ENCODE data around the gene IL3RA. TPM values are rescaled to one million over a fixed set of nuclear protein-coding genes. Genes with fewer than 3 reads are reported as not detected.

Gene IL3RA
- total and polyA plus RNA-seq, 2 donors = 4.9 to 12.7 TPM

DNA sequence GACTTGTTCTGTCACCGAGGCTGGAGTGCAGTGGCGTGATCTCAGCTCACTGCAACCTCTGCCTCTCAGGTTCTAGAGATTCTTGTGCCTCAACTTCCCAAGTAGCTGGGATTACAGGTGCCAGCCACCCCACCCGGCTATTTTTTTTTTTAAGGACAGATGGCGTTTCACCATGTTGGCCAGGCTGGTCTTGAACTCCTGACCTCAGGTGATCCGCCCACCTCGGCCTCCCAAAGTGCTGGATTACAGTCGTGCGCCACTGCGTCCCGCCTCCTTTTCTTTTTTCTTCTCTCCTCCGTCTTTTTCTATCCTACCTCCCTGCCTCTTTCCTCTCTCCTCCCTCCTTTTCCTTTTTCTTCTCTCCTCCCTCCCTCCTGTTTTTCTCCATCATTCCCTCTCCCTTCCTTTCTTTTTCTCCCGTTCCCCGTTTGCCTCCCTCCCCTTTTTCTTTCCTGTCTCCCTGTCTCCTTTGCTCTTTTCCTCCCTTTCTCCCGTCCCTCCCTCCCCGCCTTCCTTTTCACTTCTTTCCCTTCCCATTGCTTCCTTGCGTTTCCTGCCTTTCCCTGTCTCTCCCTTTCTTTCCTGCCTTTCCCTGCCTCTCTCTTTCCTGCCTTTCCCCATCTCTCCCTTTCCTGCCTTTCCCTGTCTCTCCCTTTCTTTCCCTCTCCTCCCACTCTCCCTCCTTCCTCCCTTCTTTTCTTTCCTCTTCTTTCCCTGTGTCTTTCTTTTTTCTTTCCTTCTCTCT lies 57.5 kb downstream of the IL3RA start:
- WGBS = 91% methylated on average over 16 of the region's 16 CpGs

DNA sequence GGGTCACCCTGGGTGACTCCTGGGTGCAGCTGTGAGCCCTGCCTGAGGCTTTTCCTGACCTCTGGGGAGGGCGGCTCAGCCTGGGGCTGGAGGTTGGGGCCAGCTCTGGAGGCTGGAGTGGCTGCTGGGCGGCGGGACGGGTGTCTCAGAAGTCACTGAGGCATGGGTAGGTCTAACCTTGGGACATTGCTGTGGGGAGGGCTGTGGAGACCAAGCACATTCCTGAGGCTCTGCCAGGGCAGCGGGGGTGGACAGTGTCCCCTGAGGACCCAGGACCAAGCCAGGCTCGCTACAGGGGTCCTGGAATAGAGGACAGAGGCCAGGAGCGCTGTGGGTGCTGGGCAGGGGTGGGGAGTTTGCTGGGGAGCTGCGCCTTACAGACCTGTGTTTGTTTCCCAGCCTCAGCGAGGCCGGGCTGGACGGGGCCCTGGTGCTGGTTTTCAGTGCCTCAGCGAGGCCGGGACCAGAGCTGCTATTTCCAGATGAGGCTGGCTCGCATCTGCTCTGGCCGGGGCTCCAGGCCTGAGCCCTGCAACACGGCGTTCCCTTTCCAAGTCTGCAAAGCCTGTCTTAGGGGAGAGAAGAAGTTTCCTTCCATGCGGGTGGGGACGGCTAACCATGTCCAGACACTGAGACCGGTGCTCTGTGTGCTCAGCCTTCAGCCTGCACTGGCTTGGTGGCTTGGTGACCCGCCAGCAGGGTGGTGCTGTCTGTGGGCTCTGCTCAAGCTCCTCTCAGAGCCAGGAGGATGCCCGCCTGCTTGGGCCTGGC lies 58.3 kb downstream of the IL3RA start:
- peaks cover 8 to 15% of the 10 kb centered on the region in 2 donors for H3K4me1 ChIP-seq (ENCODE audit: control insufficient read depth in 2 of 2, insufficient read depth in 2 of 2, low read length in 2 of 2)
- DNase-seq (ENCODE audit: low read depth in 6 of 9, low spot score in 9 of 9) = no peak
- 95% methylated on average over 22 of the region's 22 CpGs for WGBS
- H3K9me3 ChIP-seq (ENCODE audit: control insufficient read depth in 2 of 2, insufficient read depth in 1 of 2, low read length in 1 of 2) = peaks cover 0 to 7% of the 10 kb centered on the region in 2 donors
- H3K4me3 ChIP-seq (ENCODE audit: low read length in 2 of 2) = no peak overlapping the region
- no peaks in the 10 kb centered on the region for H3K27me3 ChIP-seq (ENCODE audit: control insufficient read depth in 2 of 2, insufficient read depth in 1 of 2, low read length in 1 of 2)
- H3K27ac ChIP-seq (ENCODE audit: low read depth in 1 of 2, low read length in 1 of 2) = no peak overlapping the region
- peaks cover 21 to 29% of the 10 kb centered on the region in 2 donors for H3K36me3 ChIP-seq (ENCODE audit: control insufficient read depth in 2 of 2, insufficient read depth in 2 of 2, low read length in 1 of 2)

More for the DNA sequence above, 57.5 kb downstream of the IL3RA start:
- H3K9me3 ChIP-seq (ENCODE audit: control insufficient read depth in 2 of 2, insufficient read depth in 1 of 2, low read length in 1 of 2) = peaks cover 0 to 7% of the 10 kb centered on the region in 2 donors
- peaks cover 8 to 15% of the 10 kb centered on the region in 2 donors for H3K4me1 ChIP-seq (ENCODE audit: control insufficient read depth in 2 of 2, insufficient read depth in 2 of 2, low read length in 2 of 2)
- H3K36me3 ChIP-seq (ENCODE audit: control insufficient read depth in 2 of 2, insufficient read depth in 2 of 2, low read length in 1 of 2) = peaks cover 27 to 36% of the 10 kb centered on the region in 2 donors
- H3K4me3 ChIP-seq (ENCODE audit: low read length in 2 of 2) = no peak overlapping the region
- no peaks in the 10 kb centered on the region for H3K27me3 ChIP-seq (ENCODE audit: control insufficient read depth in 2 of 2, insufficient read depth in 1 of 2, low read length in 1 of 2)
- H3K27ac ChIP-seq (ENCODE audit: low read depth in 1 of 2, low read length in 1 of 2) = no peak overlapping the region
- DNase-seq (ENCODE audit: low read depth in 6 of 9, low spot score in 9 of 9) = no peak

DNA sequence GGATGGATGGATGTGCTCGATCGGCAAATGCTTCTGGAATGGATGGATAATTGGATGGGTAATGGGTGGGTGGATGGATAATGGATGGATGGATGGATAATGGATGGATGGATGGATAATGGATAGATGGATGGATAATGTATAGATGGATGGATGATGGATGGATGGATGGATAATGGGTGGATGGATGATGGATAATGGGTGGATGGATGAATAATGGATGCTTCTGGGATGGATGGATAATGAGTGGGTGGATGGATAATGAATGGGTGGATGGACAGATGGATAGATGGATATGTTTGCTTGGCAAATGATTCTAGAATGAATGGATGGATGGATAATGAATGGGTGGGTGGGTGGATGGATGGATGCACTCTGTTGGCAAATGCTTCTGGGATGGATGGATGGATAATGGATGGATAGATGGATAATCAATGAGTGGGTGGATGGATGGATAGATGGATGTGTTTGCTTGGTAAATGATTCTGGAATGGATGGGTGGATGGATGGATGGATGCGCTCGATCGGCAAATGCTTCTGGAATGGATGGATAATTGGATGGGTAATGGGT lies 59.1 kb downstream of the IL3RA start:
- peaks cover 0 to 5% of the 10 kb centered on the region in 2 donors for H3K9me3 ChIP-seq (ENCODE audit: control insufficient read depth in 2 of 2, insufficient read depth in 1 of 2, low read length in 1 of 2)
- peaks cover 18 to 21% of the 10 kb centered on the region in 2 donors for H3K36me3 ChIP-seq (ENCODE audit: control insufficient read depth in 2 of 2, insufficient read depth in 2 of 2, low read length in 1 of 2)
- DNase-seq (ENCODE audit: low read depth in 6 of 9, low spot score in 9 of 9) = no peak
- no peak overlapping the region for H3K4me3 ChIP-seq (ENCODE audit: low read length in 2 of 2)
- H3K27me3 ChIP-seq (ENCODE audit: control insufficient read depth in 2 of 2, insufficient read depth in 1 of 2, low read length in 1 of 2) = no peaks in the 10 kb centered on the region
- WGBS = 99% methylated on average over 5 of the region's 5 CpGs
- H3K4me1 ChIP-seq (ENCODE audit: control insufficient read depth in 2 of 2, insufficient read depth in 2 of 2, low read length in 2 of 2) = peaks cover 5 to 11% of the 10 kb centered on the region in 2 donors
- no peak overlapping the region for H3K27ac ChIP-seq (ENCODE audit: low read depth in 1 of 2, low read length in 1 of 2)

DNA sequence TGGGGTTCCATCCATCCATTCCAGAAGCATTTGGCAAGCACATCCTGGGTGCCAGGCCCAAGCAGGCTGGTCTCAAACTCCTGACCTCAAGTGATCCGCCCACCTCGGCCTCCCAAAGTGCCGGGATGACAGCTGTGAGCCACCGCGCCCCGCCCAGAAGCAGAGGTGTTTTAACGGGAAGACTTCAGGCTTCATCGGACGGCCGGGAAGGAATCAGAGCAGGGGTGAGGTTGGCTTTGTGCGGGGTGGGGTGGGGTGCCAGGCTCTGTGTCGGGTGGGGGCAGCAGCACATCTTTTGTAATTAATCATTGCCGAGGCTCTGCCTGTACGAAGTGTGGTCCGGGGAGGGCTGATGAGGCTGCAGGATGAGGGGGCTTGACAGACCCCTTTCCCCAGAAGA lies 60.4 kb downstream of the IL3RA start:
- no peak for DNase-seq (ENCODE audit: low read depth in 6 of 9, low spot score in 9 of 9)
- Histone ChIP-seq H3K36me3 (ENCODE audit: control insufficient read depth in 2 of 2, insufficient read depth in 2 of 2, low read length in 1 of 2) (peaks cover 21 to 24% of the 10 kb centered on the region in 2 donors), H3K4me3 (ENCODE audit: low read length in 2 of 2) (no peak overlapping the region), H3K27ac (ENCODE audit: low read depth in 1 of 2, low read length in 1 of 2) (no peak overlapping the region), H3K27me3 (ENCODE audit: control insufficient read depth in 2 of 2, insufficient read depth in 1 of 2, low read length in 1 of 2) (no peaks in the 10 kb centered on the region), H3K9me3 (ENCODE audit: control insufficient read depth in 2 of 2, insufficient read depth in 1 of 2, low read length in 1 of 2) (peaks cover 0 to 5% of the 10 kb centered on the region in 2 donors), H3K4me1 (ENCODE audit: control insufficient read depth in 2 of 2, insufficient read depth in 2 of 2, low read length in 2 of 2) (peaks cover 0 to 5% of the 10 kb centered on the region in 2 donors)
- 90% methylated on average over 15 of the region's 15 CpGs for WGBS

DNA sequence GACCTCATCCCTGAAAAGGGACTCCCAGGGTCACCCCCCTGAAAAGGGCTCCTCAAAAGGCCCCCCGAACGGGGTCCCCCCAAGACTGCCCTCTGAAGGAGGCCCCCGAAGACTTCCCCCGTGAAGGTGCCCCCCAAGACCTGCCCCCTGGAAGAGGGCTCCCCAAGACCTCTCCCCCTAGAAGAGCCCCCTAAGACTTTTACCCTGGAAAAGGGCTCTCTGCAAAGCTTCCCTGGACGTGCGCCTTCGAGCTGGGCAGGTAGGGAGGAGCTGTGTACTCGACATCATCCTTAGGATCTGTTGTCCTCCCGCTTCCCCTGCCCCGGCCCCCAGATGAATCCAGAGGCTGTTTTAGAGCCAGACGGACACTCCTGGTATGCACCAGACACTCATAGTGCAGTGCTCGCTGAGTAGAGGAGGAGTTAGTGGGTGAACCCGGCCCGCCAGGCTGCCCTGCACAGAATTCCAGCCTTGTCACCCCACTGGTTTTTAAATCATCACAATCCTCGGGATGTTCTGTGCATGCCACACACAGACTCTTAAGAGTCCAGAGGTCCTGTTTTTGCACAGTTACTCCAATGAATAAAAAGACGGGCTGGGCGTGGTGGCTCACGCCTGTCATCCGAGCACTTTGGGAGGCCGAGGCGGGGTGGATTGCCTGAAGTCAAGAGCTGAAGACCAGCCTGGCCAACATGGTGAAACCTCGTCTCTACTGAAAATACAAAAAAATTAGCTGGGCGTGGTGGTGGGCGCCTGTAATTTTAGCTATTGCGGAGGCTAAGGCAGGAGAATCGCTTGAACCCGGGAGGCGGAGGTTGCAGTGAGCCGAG lies 61.1 kb downstream of the IL3RA start:
- Histone ChIP-seq H3K4me3 (ENCODE audit: low read length in 2 of 2) (no peak overlapping the region), H3K27me3 (ENCODE audit: control insufficient read depth in 2 of 2, insufficient read depth in 1 of 2, low read length in 1 of 2) (no peaks in the 10 kb centered on the region), H3K4me1 (ENCODE audit: control insufficient read depth in 2 of 2, insufficient read depth in 2 of 2, low read length in 2 of 2) (peaks cover 0 to 5% of the 10 kb centered on the region in 2 donors), H3K9me3 (ENCODE audit: control insufficient read depth in 2 of 2, insufficient read depth in 1 of 2, low read length in 1 of 2) (peaks cover 0 to 5% of the 10 kb centered on the region in 2 donors), H3K27ac (ENCODE audit: low read depth in 1 of 2, low read length in 1 of 2) (no peak overlapping the region), H3K36me3 (ENCODE audit: control insufficient read depth in 2 of 2, insufficient read depth in 2 of 2, low read length in 1 of 2) (peaks cover 21 to 27% of the 10 kb centered on the region in 2 donors)
- 93% methylated on average over 29 of the region's 29 CpGs for WGBS
- no peak for DNase-seq (ENCODE audit: low read depth in 6 of 9, low spot score in 9 of 9)

DNA sequence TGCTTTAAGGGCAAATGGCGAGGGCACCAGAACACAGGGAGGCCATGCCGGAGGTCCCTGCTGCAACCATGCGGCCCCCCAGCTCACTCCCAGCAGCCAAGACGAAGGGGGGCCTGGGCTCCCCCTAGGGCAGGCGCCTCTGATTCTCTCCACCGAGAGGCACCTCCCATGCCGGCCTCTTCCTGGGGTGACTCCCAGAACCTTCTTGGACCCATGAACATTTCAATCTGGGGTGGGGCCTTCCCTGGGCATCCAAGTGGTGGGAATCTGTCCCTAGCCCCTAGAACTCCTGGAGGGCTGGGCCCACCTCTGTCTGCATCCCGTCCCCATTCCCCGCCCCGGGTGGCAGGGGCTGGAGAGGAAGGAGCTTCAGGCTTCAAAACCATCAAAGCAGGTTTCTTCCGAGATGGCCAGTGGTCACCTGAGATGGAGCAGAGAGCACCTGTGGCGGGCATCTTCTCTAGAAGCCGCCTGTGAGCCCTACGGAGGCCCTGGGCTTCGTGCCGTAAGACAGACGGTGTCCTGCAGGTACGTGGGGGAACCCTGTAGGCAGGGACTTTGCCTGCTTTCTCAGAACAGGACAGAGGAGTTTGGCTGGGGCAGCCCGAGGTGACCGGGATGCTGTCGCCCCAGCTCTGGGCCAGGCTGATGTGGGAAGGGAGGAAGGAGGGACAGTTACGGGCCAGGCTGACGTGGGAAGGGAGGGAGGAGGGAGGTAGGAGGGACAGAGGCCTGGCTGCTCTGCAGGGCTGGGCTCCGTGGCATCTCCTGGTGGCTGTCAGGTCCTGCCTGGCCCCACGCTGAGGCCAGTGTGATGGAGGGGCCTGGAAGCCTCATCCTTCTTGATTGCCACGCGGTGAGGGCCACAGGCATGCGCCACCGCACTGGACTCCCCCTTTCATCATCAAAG lies 62.1 kb downstream of the IL3RA start:
- H3K36me3 ChIP-seq (ENCODE audit: control insufficient read depth in 2 of 2, insufficient read depth in 2 of 2, low read length in 1 of 2) = peaks cover 27 to 35% of the 10 kb centered on the region in 2 donors
- H3K27me3 ChIP-seq (ENCODE audit: control insufficient read depth in 2 of 2, insufficient read depth in 1 of 2, low read length in 1 of 2) = no peaks in the 10 kb centered on the region
- no peak for DNase-seq (ENCODE audit: low read depth in 6 of 9, low spot score in 9 of 9)
- H3K4me3 ChIP-seq (ENCODE audit: low read length in 2 of 2) = no peak overlapping the region
- H3K27ac ChIP-seq (ENCODE audit: low read depth in 1 of 2, low read length in 1 of 2) = no peak overlapping the region
- no peaks in the 10 kb centered on the region for H3K4me1 ChIP-seq (ENCODE audit: control insufficient read depth in 2 of 2, insufficient read depth in 2 of 2, low read length in 2 of 2)
- WGBS = 91% methylated on average over 29 of the region's 29 CpGs
- H3K9me3 ChIP-seq (ENCODE audit: control insufficient read depth in 2 of 2, insufficient read depth in 1 of 2, low read length in 1 of 2) = peaks cover 0 to 5% of the 10 kb centered on the region in 2 donors

DNA sequence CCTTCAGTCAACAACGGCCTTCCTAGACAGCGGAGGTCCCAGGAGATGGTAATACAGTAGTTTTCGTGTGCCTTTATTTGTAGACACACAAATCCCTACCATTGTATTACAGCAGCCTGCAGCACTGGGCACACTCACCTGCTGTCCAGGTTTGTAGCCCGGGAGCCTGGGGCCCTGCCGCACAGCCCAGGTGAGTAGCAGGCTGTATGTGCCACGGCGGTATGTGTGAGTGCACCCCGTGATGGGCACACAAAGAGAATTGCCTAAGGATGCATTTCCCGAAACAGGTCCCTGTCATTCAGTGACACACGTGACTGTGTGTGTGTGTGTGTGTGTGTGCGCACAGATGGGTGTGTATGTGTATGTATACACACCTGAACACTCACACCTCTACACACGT lies 63.5 kb downstream of the IL3RA start:
- Histone ChIP-seq H3K4me1 (ENCODE audit: control insufficient read depth in 2 of 2, insufficient read depth in 2 of 2, low read length in 2 of 2) (no peaks in the 10 kb centered on the region), H3K27me3 (ENCODE audit: control insufficient read depth in 2 of 2, insufficient read depth in 1 of 2, low read length in 1 of 2) (no peaks in the 10 kb centered on the region), H3K9me3 (ENCODE audit: control insufficient read depth in 2 of 2, insufficient read depth in 1 of 2, low read length in 1 of 2) (no peaks in the 10 kb centered on the region), H3K27ac (ENCODE audit: low read depth in 1 of 2, low read length in 1 of 2) (no peak overlapping the region), H3K36me3 (ENCODE audit: control insufficient read depth in 2 of 2, insufficient read depth in 2 of 2, low read length in 1 of 2) (peaks cover 40 to 48% of the 10 kb centered on the region in 2 donors), H3K4me3 (ENCODE audit: low read length in 2 of 2) (no peak overlapping the region)
- no peak for DNase-seq (ENCODE audit: low read depth in 6 of 9, low spot score in 9 of 9)
- WGBS = 91% methylated on average over 12 of the region's 12 CpGs
